VCaP (cell line): Measurements from ENCODE around the gene SLC25A33.
A peak's percentile ranks its signal among the peaks of the same experiment; 100 is the strongest.

ENCODE experiments used
- H3K27ac ChIP-seq: fragments of 450-650 bp; 2 replicates; pipeline ENCODE4 v1.5.1; 2017
- TF ChIP-seq, protein P1 (sequence below): fragments of 450-650 bp; conservative IDR thresholded peaks from 2 replicates; pipeline ENCODE4 v1.5.1; 2017; ENCODE audit warnings: mild to moderate bottlenecking, moderate library complexity

Gene SLC25A33, protein sequence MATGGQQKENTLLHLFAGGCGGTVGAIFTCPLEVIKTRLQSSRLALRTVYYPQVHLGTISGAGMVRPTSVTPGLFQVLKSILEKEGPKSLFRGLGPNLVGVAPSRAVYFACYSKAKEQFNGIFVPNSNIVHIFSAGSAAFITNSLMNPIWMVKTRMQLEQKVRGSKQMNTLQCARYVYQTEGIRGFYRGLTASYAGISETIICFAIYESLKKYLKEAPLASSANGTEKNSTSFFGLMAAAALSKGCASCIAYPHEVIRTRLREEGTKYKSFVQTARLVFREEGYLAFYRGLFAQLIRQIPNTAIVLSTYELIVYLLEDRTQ

DNA sequence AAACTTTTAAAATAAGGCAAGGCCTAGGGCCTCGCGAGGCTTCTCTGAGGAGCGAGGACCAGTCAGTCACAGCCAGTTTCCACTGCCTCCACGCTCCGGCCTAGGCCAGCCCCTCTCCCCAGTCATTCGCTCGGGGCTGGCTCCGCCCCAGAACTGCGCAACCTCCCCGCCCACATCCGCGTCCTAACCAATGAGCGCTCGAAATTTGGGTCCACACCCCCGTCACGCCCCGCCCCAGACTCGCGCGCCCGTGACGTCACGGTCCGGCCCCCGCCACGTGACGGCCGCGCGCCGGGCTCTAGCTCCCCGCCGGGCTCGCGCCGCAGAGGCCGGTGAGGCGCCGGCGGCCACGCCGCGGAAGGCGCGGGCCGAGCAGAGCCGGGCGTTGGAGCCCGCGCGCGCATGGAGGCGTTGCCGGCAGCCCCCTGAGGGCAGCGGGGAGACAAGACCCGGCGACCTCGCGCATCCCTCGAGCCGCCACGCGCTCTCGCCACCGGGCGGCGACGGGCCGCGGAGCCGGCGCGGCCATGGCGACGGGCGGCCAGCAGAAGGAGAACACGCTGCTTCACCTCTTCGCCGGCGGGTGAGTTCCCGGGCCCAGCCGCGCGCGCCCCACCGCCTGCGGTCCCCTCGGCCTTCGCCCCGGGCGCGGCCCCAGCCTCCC, at the start of gene SLC25A33:
SLC25A33 (plus strand) TSS at position 301 of the 664 bp plus-strand sequence; CDS start at position 528, 227 bp downstream.
- TF ChIP-seq, protein P1, sequence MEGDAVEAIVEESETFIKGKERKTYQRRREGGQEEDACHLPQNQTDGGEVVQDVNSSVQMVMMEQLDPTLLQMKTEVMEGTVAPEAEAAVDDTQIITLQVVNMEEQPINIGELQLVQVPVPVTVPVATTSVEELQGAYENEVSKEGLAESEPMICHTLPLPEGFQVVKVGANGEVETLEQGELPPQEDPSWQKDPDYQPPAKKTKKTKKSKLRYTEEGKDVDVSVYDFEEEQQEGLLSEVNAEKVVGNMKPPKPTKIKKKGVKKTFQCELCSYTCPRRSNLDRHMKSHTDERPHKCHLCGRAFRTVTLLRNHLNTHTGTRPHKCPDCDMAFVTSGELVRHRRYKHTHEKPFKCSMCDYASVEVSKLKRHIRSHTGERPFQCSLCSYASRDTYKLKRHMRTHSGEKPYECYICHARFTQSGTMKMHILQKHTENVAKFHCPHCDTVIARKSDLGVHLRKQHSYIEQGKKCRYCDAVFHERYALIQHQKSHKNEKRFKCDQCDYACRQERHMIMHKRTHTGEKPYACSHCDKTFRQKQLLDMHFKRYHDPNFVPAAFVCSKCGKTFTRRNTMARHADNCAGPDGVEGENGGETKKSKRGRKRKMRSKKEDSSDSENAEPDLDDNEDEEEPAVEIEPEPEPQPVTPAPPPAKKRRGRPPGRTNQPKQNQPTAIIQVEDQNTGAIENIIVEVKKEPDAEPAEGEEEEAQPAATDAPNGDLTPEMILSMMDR, result no peak; the same call in 1 of the 2 replicates
- peak within 1 kb of the TSS; percentile 96 for H3K27ac ChIP-seq

DNA sequence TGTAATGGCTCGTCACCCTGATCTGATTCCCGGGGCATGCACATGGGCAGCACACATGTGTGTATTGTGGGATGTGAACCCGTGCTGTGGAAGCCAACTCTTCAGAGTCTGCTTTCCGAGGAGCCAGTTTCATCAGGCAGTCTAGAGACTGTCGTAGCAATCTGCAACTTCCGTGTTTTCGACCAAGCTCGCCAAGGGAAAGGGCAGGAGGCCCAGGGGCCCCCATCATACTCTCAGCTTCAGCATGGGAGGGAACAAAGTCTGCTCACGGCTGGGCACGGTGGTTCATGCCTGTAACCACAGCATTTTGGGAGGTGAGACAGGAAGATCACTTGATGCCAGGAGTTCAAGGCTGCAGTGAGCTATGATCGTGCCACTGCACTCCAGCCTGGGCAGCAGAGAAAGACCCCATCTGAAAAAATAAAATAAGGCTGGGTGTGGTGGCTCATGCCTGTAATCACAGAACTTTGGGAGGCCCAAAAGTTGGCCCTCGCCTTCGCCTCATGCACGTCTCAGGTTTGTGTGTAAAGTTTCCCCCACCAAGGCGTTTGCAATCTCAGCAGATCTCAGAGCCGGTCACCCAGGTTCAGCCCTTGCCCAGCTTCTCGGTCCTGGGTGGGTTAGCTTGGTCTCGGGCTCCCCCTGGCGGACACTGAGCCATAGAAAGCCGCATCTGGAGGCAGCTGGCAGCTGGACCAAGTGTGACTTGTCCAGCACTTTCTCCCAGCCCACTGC, 48.5 kb upstream of the SLC25A33 start:
- TF ChIP-seq, protein P1, result peak; percentile 87
- H3K27ac ChIP-seq, result no peak overlapping the region

DNA sequence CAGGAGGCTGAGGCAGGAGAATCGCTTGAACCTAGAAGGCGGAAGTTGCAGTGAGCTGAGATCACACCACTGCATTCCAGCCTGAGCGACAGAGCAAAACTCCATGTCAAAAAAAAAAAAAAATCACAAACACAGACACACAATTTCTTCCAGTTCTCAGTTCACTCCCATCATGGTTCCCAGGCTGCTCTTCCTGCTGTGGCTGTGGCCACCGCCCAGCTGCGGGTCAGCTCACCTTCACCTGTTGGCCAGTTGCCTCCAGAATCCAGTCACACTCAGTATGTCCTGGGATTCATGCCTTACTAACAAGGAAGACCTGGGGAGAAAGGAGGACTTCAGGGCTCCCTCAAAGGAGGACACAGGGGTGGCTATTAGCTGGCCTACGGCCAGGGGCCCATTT, 45.9 kb upstream of the SLC25A33 start:
- no peak overlapping the region for H3K27ac ChIP-seq
- TF ChIP-seq, protein P1, result no peak

DNA sequence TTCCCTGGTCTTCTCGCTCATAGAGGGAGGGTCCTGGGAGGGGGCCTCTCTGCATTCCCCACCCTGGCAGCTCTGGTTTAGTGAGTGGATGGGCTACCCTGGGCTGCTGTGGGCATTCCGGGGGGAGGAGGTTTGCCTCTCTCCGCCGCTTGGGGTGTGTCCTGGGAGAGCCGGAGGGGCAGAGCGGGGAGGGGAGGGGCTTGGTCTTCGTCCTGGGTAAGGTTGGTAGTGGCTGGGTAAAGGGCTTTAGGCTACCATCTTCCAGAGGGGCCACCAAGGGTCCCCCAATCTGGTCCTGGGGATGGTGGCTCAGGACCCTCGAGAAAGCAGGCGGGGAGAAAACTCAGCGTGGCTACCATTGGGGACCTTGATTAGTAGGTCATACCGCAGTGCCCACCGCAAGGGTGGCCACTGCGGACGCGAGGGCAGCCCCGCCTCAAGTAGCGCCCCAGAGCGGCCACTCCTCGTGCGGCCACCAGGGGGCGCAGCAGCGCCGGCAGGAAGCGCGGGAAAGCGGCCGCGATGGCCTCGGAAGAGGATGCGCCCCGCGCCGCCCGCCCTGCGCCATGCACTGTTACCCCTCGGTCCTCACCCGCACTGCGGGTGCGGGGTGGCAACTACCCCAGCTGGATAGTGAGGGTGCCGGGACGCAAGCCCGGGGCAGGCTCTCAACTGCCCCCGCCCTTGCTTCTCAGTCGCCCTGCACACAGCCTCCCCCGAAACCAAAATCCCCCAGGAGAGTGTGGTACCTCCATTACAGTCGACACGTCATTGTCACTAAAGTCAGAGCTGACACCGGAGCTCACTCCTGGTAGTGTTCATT, 44.1 kb upstream of the SLC25A33 start:
- peak overlapping the region; percentile 39; the same call in 1 of the 2 replicates for H3K27ac ChIP-seq
- TF ChIP-seq, protein P1, result peak; percentile 97

DNA sequence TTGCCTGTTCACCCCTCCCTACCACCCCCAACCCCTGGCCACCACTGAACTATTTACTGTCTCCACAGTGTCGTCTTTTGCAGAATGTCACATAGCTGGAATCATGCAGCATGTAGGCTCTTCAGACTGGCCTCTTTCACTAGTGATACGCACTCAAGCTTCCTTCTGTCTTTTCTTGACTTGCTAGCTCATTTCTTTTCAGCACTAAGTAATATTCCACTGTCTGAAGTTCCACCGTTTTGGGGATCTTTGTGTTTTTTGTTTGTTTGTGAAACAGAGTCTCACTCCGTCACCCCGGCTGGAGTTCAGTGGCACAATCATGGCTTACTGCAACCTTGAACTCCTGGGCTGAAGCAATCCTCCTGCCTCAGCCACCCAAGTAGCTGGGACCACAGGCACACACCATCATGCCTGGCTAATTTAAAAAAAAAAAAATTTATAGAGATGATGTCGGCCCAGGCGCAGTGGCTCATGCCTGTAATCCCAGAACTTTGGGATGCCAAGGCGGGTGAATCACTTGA, 43.4 kb upstream of the SLC25A33 start:
- TF ChIP-seq, protein P1, result no peak
- H3K27ac ChIP-seq, result no peak overlapping the region; the same call in 1 of the 2 replicates

DNA sequence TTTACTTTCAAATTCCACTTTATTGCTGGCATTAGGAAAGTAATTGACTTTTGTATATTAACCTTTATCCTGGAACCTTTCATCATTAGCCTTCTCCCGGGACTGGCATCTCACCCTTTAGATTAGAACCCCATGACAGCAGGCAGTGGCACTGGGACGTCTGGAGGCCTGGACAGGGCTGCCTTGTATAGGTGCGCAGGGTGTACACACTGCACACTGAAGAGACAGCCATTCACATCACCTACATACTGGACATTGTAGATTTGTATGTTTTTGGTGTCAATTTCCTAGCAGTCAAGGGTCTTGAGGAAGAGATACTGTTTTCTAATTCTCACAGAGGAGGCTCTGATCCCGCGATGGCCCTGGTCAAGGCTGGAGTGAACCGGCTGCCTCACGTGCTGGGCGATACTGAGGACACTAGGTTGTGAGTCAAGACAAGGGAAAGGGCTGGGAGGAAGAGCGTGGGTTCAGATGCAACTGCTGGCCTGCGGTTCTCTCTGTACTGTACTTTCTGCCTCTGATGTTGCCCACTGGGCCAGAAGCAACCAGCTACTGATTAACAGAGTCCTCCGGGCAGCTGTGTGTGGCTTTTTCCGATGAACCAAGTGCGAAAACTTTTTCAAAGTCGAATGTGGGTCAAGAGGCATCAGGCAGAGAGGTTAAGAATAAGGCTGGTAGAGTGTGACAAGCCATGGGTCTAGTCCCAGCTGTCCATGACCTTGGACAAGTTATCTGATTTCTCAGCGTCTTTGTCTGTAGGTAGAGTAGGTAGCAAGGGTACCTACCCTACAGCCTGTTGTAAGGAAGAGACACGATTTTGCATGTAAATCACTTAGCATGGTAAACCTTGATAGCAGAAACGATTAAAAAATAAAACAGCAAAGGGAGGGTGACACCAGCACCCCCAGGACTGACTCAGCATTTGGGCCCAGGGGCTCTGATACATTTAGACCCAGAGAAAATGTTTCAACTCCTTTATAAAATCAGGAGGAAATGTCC, 38.2 kb upstream of the SLC25A33 start:
- H3K27ac ChIP-seq, result no peak overlapping the region
- TF ChIP-seq, protein P1, result no peak
